ENCODE data around the gene GSS. TPM values are rescaled to one million over a fixed set of nuclear protein-coding genes. Genes with fewer than 3 reads are reported as not detected.

Gene GSS
- total and polyA plus RNA-seq, 2 of the 8 experiments (the other 6 are each of a cell fraction or from before 2014, with no cell fraction given), result 34.6 to 43.2 TPM

- TF ChIP-seq RFX5 (IDR thresholded peaks at IDR 0.05; ENCODE audit: borderline replicate concordance, low read depth, low read length), result no peak
- TF ChIP-seq KDM4A (IDR thresholded peaks at IDR 0.05; ENCODE audit: low read depth, low read length, severe bottlenecking), result no peak
- no peak for TF ChIP-seq SIN3A (conservative IDR thresholded peaks at IDR 0.05 in 1 of 2, IDR thresholded peaks at IDR 0.05 in 1 of 2; ENCODE audit: low read depth in 1 of 2, low read length in 2 of 2)
- TF ChIP-seq RAD21 (IDR thresholded peaks at IDR 0.05 in 1 of 2, conservative IDR thresholded peaks at IDR 0.05 in 1 of 2; ENCODE audit: low read depth in 2 of 2, low read length in 2 of 2), result no peak
- no peak for TF ChIP-seq ASH2L (IDR thresholded peaks at IDR 0.05; ENCODE audit: low read length)
- TF ChIP-seq TAF1 (IDR thresholded peaks at IDR 0.05; ENCODE audit: low read depth, low read length), result no peak
Measured at GRCh38 chr20:35004749-35005462, 49.3 kb upstream of the GSS start (continued).

All from H1 (cell line).